HG02623 (cell line): ENCODE measurements around the gene ST6GALNAC2.
"Not testable (repeated sequence)": the region's sequence is repeated elsewhere in the genome, so short reads cannot be mapped to it uniquely, and the experiment has no call there.

ENCODE experiments used
- ATAC-seq: cut with Tn5 transposase; IDR thresholded peaks from one replicate; pipeline ENCODE4 v1.9.1; 2021; ENCODE audit warnings: moderate library complexity; ENCODE audit not compliant: unreplicated experiment

Gene ST6GALNAC2

GRCh38 chr17:76542566-76542971, 43.1 kb downstream of the ST6GALNAC2 start:
- ATAC-seq = no peak

GRCh38 chr17:76541739-76542454, 43.8 kb downstream of the ST6GALNAC2 start:
- ATAC-seq = no peak

- no peak for ATAC-seq
These were observed 45.0 kb downstream of the ST6GALNAC2 start for GRCh38 chr17:76540381-76541300.

GRCh38 chr17:76539631-76540271, 45.9 kb downstream of the ST6GALNAC2 start, which contains the start of gene PRCD:
TSS of gene PRCD (plus strand) at chr17:76540044. CDS start at chr17:76540142, 98 bp downstream.
- no peak for ATAC-seq

GRCh38 chr17:76538941-76539570, 46.6 kb downstream of the ST6GALNAC2 start:
- no peak for ATAC-seq

GRCh38 chr17:76538281-76538931, 47.3 kb downstream of the ST6GALNAC2 start:
- ATAC-seq = no peak

- no peak for ATAC-seq
These were observed 47.9 kb downstream of the ST6GALNAC2 start, which contains the start of gene CYGB for GRCh38 chr17:76537578-76538280. TSS of gene CYGB (minus strand) at chr17:76537709. CDS start at chr17:76537542, 167 bp downstream.

- no peak for ATAC-seq
These were observed 48.4 kb downstream of the ST6GALNAC2 start for GRCh38 chr17:76537288-76537577.

- no peak for ATAC-seq
These were observed 49.0 kb downstream of the ST6GALNAC2 start for GRCh38 chr17:76536511-76537287.

GRCh38 chr17:76535788-76536510, 49.7 kb downstream of the ST6GALNAC2 start:
- no peak for ATAC-seq

GRCh38 chr17:76534831-76535732, 50.6 kb downstream of the ST6GALNAC2 start:
- no peak for ATAC-seq

- not testable (repeated sequence) for ATAC-seq
These were observed 51.9 kb downstream of the ST6GALNAC2 start for GRCh38 chr17:76533640-76534359.

- ATAC-seq = no peak
These were observed 53.5 kb downstream of the ST6GALNAC2 start for GRCh38 chr17:76532072-76532651.

GRCh38 chr17:76531486-76532038, 54.1 kb downstream of the ST6GALNAC2 start:
- ATAC-seq = no peak

- ATAC-seq = no peak
These were observed 54.7 kb downstream of the ST6GALNAC2 start for GRCh38 chr17:76530811-76531485.
